Body of pancreas (tissue), 4 donors: Measurements from ENCODE around the gene KRT3. TPM values are rescaled to one million over a fixed set of nuclear protein-coding genes. Genes with fewer than 3 reads are reported as not detected.

Source experiments
- ATAC-seq: fragments of 150-250 bp; one replicate; pipeline ENCODE4 v1.9.1; 2016
- DNase-seq, 4 donors: peaks; one replicate each; pipeline ENCODE4 v3.0.0-alpha.2; 2019
- H3K27ac ChIP-seq, 4 donors: fragments of 200-600 bp; sonication (generic); 1 replicate in 3 of 4; 2 replicates in 1 of 4; pipeline versions ENCODE4 v1.5.1 to v1.6.1; 2016 to 2019; ENCODE audit warnings: mild to moderate bottlenecking in 1 of 4, mixed read lengths in 1 of 4, moderate library complexity in 1 of 4
- H3K27me3 ChIP-seq, 2 donors: fragments of 200-600 bp; sonication (generic); one replicate each; pipeline ENCODE4 v1.6.0; 2016; ENCODE audit warnings: mild to moderate bottlenecking in 1 of 2
- H3K36me3 ChIP-seq, 2 donors: fragments of 200-600 bp; sonication (generic); replicated peaks in 1 of 2; 2 replicates each; pipeline ENCODE4 v1.5.1; 2016; ENCODE audit warnings: low read depth in 2 of 2; ENCODE audit not compliant: insufficient read depth in 1 of 2
- H3K4me1 ChIP-seq: fragments of 200-600 bp; sonication (generic); one replicate; pipeline ENCODE4 v1.6.0; 2016
- H3K4me3 ChIP-seq, 2 donors: fragments of 200-600 bp; sonication (generic); 1 replicate in 1 of 2; 2 replicates in 1 of 2; pipeline ENCODE4 v1.5.1; 2016 to 2019
- H3K9me3 ChIP-seq, 3 donors: fragments of 200-600 bp; sonication (generic); 1 replicate in 2 of 3; 2 replicates in 1 of 3; pipeline ENCODE4 v1.5.1; 2016
- CTCF ChIP-seq, 7 experiments: fragments of 450-650 bp in 4 of 7; fragments of 200-600 bp in 3 of 7; sonication (generic) in 3 of 7; IDR thresholded peaks; one replicate each; pipeline ENCODE4 v1.5.1; 2016 to 2019; ENCODE audit warnings: antibody characterized with exemption in 7 of 7
- POLR2A ChIP-seq, 3 donors: fragments of 450-650 bp; IDR thresholded peaks; one replicate each; pipeline ENCODE4 v1.6.1; 2016; ENCODE audit warnings: antibody characterized with exemption in 3 of 3, mild to moderate bottlenecking in 2 of 3
- WGBS, 2 donors: methylation state at CpG; one replicate each; pipeline ENCODE4 v1.1.5; 2017; 5-methylcytosine and 5-hydroxymethylcytosine counted together
- intact Hi-C: fragments of 100-400 bp; cut with DNase I; formaldehyde crosslinking; loops from one replicate; pipeline ENCODE4 v1.15.1; 2023
- total RNA-seq, 2 donors: library from RNA; depleted of rRNA; stranded (reverse); fragments of >200 nt; gene quantifications; one replicate each; pipeline ENCODE4 v1.1.0, GENCODE V29; 2016

Gene KRT3
- total RNA-seq, 2 donors from 2014 or later: not detected

GRCh38 chr12:52835271-52836041 lies 39.5 kb upstream of the KRT3 start:
- no peak for ATAC-seq
- no peak for DNase-seq
- H3K4me1 ChIP-seq: no peaks in the 10 kb centered on the region
- H3K9me3 ChIP-seq: no peaks in the 10 kb centered on the region
- H3K36me3 ChIP-seq: no peaks in the 10 kb centered on the region
- H3K27me3 ChIP-seq: no peaks in the 10 kb centered on the region
- H3K27ac ChIP-seq: no peak overlapping the region
- no peak overlapping the region for H3K4me3 ChIP-seq
- no peak for TF ChIP-seq CTCF (IDR thresholded peaks at IDR 0.05)
- no peak for TF ChIP-seq POLR2A (IDR thresholded peaks at IDR 0.05)
- intact Hi-C loops: no loop called here
- WGBS, 2 donors: 64 to 76% methylated on average over 10 to 15 of the region's 15 CpGs

- WGBS, 2 donors: 17 to 61% methylated on average over 1 to 4 of the region's 4 CpGs
- no peaks in the 10 kb centered on the region for H3K27me3 ChIP-seq
Measured at GRCh38 chr12:52834727-52835001, 38.7 kb upstream of the KRT3 start.

GRCh38 chr12:52833922-52834726 lies 38.2 kb upstream of the KRT3 start, which contains the start of gene KRT79:
Gene KRT79, minus strand, starts transcription at chr12:52834311. Its CDS starts 51 bp downstream, at chr12:52834260.
- DNase-seq (no peak), ATAC-seq (no peak)
- no peaks in the 10 kb centered on the region for H3K36me3 ChIP-seq
- 80 to 84% methylated on average over 3 to 19 of the region's 22 CpGs for WGBS, 2 donors
- no peaks in the 10 kb centered on the region for H3K9me3 ChIP-seq
- TF ChIP-seq POLR2A (IDR thresholded peaks at IDR 0.05) (no peak), CTCF (IDR thresholded peaks at IDR 0.05) (no peak)
- no peak within 1 kb of the TSS for H3K4me3 ChIP-seq
- intact Hi-C loops: no loop called here
- no peaks in the 10 kb centered on the region for H3K27me3 ChIP-seq
- H3K4me1 ChIP-seq: no peaks in the 10 kb centered on the region
- no peak within 1 kb of the TSS for H3K27ac ChIP-seq

More at GRCh38 chr12:52834727-52835001, 38.7 kb upstream of the KRT3 start:
- DNase-seq (no peak), ATAC-seq (no peak)
- no peaks in the 10 kb centered on the region for H3K9me3 ChIP-seq
- TF ChIP-seq POLR2A (IDR thresholded peaks at IDR 0.05) (no peak), CTCF (IDR thresholded peaks at IDR 0.05) (no peak)
- H3K4me1 ChIP-seq: no peaks in the 10 kb centered on the region
- H3K27ac ChIP-seq: no peak overlapping the region
- no peaks in the 10 kb centered on the region for H3K36me3 ChIP-seq
- intact Hi-C loops: no loop called here
- H3K4me3 ChIP-seq: no peak overlapping the region

- Histone ChIP-seq H3K27me3 (no peaks in the 10 kb centered on the region), H3K4me1 (no peaks in the 10 kb centered on the region), H3K4me3 (no peak overlapping the region), H3K27ac (no peak overlapping the region), H3K9me3 (no peaks in the 10 kb centered on the region), H3K36me3 (no peaks in the 10 kb centered on the region)
- intact Hi-C loops: no loop called here
- DNase-seq (no peak), ATAC-seq (peak; percentile 41)
- WGBS, 2 donors: 82 to 84% methylated on average over 19 to 20 of the region's 20 CpGs
- TF ChIP-seq CTCF (IDR thresholded peaks at IDR 0.05): no peak
- TF ChIP-seq POLR2A (IDR thresholded peaks at IDR 0.05): no peak
Measured at GRCh38 chr12:52832985-52833905, 37.3 kb upstream of the KRT3 start.
